ENCODE data around the gene CERS2.
"Not testable (repeated sequence)": the region's sequence is repeated elsewhere in the genome, so short reads cannot be mapped to it uniquely, and the experiment has no call there.

Gene CERS2

DNA sequence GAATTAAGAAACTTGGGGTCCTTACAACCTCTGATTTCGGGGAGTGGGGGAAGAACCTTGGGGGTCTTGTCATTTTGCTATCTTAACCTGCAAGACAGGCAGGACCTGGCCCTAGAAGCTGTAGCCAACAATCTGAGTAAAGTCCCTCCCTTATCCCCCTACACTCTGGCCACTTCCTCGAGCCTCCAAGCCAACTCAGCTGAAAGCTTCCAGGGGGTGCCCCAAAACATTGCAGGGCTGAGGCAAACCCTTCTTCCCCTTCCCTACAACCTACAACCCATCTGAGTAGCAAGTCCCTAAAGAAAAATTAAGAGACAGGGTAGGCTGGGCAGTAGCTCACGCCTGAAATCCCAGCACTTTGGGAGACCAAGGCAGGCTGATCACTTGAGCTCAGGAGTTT is 5.0 kb downstream of the CERS2 start:
- DNase-seq (ENCODE audit: low read depth): no peak

GRCh38 chr1:150968491-150968890 is 6.1 kb downstream of the CERS2 start:
- no peak for DNase-seq (ENCODE audit: low read depth)

DNA sequence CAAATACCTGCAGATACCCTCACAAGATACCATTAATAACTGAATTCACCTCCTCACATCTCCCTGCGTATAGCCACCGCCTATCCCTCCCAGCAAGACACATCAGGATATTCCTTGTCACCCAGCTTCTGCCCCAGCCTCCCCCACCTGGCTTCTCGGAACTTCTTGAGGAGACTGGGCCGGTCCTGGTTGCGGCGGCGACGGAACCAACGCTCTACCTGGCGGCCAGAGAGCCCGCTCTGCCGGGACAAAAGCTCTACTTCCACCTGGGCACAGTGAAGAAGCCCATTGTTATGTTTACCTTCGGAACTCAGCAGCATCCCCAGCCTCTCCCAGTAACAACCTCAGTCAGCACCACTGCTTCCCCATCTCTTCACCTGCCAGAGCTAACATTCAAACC is 6.7 kb downstream of the CERS2 start:
- no peak for DNase-seq (ENCODE audit: low read depth)

DNA sequence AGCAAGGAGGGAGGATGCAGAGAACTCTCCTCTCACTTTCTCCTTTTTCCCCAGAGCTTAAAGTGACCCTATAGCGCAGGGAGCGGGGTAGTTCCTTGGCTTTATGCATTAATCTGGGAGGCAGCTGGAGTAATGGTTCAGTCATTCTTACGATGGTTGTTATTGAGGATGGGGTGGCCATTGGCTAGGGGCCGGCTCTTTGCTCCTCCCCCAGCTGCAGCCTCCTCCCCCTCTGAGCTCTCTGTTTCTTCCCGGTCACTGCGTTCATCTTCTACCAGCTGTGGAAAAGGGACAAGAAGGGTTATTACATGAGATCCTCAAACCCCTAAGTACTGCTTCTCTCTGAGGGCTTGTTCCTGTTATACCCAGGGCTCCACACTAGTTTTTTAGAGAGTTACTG is 8.6 kb downstream of the CERS2 start:
- no peak for DNase-seq (ENCODE audit: low read depth)

DNA sequence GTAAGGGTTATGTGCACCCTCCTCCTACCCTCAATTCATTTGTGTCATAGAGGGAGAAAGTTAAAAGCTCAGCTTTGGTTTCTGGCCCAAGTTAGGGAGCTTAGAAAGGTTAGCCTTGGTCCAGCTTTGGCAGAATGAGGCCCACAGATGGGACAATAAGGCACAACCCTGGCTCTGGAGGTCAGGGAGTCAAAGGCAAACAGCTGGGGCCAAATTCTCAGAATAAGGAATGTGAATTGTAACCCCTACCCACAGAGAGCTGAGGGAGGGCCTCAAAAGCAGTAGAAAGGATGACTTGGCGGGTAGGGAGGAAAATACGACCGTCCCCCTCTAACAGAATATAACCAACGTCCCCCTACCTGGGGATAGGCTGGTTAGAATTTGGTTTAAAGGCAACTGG is 9.0 kb downstream of the CERS2 start:
- no peak for DNase-seq (ENCODE audit: low read depth)

DNA sequence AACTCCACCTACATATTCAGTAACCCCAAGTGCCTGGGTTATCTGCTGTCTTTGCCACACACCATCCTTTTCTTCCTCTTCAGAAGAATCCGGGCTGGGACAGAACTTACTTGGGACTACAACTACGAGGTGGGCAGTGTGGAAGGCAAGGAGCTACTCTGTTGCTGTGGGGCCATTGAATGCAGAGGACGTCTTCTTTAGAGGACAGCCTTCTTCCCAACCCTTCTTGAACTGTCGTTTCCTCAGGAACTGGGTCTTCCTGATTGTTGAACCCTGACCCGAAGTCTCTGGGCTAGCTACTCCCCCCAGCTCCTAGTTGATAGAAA is 10.5 kb downstream of the CERS2 start:
- no peak for DNase-seq (ENCODE audit: low read depth)

DNA sequence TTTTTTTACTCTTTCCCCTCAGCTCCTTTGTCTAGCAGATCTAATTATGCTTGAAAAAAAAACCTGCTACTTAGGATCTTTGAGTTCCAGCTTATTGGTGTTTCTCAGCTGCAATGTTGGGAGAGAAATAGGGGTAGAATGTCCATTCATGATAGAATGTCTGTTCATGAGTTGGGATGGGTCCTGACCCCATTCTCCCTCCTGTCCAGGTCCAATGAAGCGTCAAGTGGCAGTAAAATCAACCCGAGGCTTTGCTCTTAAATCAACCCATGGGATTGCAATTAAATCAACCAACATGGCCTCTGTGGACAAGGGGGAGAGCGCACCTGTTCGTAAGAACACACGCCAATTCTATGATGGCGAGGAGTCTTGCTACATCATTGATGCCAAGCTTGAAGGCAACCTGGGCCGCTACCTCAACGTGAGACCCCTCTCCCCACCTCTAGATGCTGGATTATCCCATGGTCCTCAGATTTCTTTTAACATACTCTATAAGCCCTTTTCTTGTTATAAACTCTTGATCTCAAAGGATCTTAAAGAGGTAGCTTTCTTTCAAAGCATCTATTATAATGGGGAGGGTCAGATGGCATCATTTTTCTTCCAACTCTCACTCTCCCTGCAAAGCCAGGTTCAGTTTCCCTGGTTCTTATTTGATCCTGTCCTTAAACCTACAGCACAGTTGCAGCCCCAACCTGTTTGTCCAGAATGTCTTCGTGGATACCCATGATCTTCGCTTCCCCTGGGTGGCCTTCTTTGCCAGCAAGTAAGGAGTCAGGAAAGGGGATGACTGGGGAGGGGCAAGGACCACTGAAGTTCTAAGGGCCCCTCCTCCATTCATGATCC is 11.1 kb downstream of the CERS2 start:
- DNase-seq (ENCODE audit: low read depth): no peak

GRCh38 chr1:150961756-150962155 is 12.9 kb downstream of the CERS2 start:
- DNase-seq (ENCODE audit: low read depth): no peak

DNA sequence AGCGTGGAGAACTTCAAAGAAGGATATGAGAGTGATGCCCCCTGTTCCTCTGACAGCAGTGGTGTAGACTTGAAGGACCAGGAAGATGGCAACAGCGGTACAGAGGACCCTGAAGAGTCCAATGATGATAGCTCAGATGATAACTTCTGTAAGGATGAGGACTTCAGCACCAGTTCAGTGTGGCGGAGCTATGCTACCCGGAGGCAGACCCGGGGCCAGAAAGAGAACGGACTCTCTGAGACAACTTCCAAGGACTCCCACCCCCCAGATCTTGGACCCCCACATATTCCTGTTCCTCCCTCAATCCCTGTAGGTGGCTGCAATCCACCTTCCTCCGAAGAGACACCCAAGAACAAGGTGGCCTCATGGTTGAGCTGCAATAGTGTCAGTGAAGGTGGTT is 14.0 kb downstream of the CERS2 start:
- no peak for DNase-seq (ENCODE audit: low read depth)

- DNase-seq (ENCODE audit: low read depth): no peak
These were observed 17.0 kb downstream of the CERS2 start for GRCh38 chr1:150957666-150958065.

DNA sequence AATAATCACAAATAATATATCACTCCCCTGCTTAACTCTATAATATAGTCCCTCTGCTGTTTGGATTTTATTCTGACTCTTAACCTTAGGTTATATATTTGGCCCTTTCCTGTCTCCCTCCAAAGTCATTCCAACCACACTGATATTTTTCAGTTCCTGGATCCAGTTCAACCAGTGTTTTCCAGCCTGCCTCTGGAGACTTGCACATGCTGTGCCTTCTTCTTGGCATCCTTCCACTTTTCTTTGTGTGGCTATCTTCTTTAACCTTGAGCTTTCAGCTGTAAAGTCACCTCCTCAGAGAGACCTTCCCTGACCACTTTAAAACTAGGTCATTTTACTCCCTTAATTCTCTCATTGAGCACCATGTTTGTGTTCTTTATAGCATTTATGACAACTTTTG is 19.4 kb downstream of the CERS2 start:
- no peak for DNase-seq (ENCODE audit: low read depth)

DNA sequence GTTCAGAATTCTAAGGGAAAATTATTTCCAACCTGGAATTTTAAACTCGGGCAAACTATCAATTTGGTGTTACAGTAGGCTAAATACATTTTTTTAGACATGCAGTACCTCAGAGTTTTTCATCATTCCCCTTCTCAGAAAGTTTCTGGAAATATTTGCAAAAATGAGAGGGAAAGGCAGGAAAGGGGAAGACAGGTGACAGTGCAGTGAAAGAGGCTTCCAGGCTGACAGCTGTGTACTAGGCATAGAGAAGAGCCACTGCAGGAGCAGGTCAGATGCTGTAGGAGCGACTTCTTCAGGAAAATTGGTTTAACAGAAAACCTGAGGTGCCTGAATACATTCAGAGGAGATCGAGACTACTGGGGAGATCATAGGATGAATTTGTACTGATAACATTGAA is 19.9 kb downstream of the CERS2 start:
- DNase-seq (ENCODE audit: low read depth): no peak

- DNase-seq (ENCODE audit: low read depth): no peak
These were observed 29.8 kb downstream of the CERS2 start for GRCh38 chr1:150944856-150945255.

- DNase-seq (ENCODE audit: low read depth): no peak
These were observed 42.9 kb downstream of the CERS2 start for GRCh38 chr1:150931773-150932172.

- not testable (repeated sequence) for DNase-seq (ENCODE audit: low read depth)
These were observed 45.9 kb downstream of the CERS2 start for GRCh38 chr1:150928775-150929174.

- no peak for DNase-seq (ENCODE audit: low read depth)
These were observed 46.3 kb downstream of the CERS2 start for GRCh38 chr1:150928286-150928685.

DNA sequence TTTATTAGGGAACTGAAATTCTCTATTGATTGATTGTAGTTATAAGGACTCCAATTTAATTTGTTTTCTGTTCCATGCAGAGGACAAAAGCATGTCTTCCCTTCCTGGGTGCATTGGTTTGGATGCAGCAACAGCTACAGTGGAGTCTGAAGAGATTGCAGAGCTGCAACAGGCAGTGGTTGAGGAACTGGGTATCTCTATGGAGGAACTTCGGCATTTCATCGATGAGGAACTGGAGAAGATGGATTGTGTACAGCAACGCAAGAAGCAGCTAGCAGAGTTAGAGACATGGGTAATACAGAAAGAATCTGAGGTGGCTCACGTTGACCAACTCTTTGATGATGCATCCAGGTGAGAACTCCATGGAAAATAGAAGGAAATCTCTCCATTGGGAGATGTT is 47.0 kb downstream of the CERS2 start:
- DNase-seq (ENCODE audit: low read depth): no peak

- DNase-seq (ENCODE audit: low read depth): peak; percentile 84
These were observed 48.4 kb downstream of the CERS2 start, which contains the start of gene SETDB1 for GRCh38 chr1:150926097-150926741. SETDB1 (plus strand) TSS chr1:150926363; CDS start chr1:150927715, 1,352 bp downstream.

- no peak for DNase-seq (ENCODE audit: low read depth)
These were observed 49.6 kb downstream of the CERS2 start for GRCh38 chr1:150925080-150925479.

- peak; percentile 59 for DNase-seq (ENCODE audit: low read depth)
These were observed 52.1 kb downstream of the CERS2 start for GRCh38 chr1:150922519-150922975.

DNA sequence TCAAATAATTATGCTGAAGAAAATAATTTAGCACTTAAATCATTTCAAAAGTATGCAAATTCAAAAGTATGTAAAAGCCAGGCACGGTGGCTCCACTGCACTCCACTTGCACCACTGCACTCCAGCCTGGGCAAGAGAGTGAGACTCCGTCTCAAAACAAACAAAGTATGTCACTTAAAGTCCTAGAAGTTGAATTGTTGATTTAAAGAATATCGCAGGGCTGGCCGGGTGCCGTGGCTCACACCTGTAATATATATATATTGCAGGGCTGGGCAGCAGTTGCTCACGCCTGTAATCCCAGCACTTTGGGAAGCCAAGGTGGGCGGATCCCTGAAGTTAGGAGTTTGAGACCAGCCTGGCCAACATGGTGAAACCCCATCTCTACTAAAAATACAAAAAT is 57.2 kb downstream of the CERS2 start:
- DNase-seq (ENCODE audit: low read depth): no peak

All from T follicular helper cell (primary cell).